ENCODE results near the gene CFAP90. TPM values are rescaled to one million over a fixed set of nuclear protein-coding genes. Genes with fewer than 3 reads are reported as not detected.

Gene CFAP90
- total RNA-seq, 4 donors from 2014 or later = not detected

GRCh38 chr5:7814816-7815215 lies 36.1 kb downstream of the CFAP90 start:
- no peak for DNase-seq
- H3K36me3 ChIP-seq = no peaks in the 10 kb centered on the region
- no peaks in the 10 kb centered on the region for H3K4me1 ChIP-seq
- no peaks in the 10 kb centered on the region for H3K9me3 ChIP-seq
- H3K27ac ChIP-seq = no peak overlapping the region
- no peak overlapping the region for H3K4me3 ChIP-seq
- H3K27me3 ChIP-seq = no peaks in the 10 kb centered on the region
- no peak for TF ChIP-seq CTCF (IDR thresholded peaks at IDR 0.05)
- no peak for TF ChIP-seq POLR2A (IDR thresholded peaks at IDR 0.05)

GRCh38 chr5:7813576-7813975 lies 37.4 kb downstream of the CFAP90 start:
- no peak for DNase-seq
- Histone ChIP-seq H3K4me1 (no peaks in the 10 kb centered on the region), H3K9me3 (no peaks in the 10 kb centered on the region), H3K27me3 (no peaks in the 10 kb centered on the region), H3K4me3 (no peak overlapping the region), H3K27ac (no peak overlapping the region), H3K36me3 (no peaks in the 10 kb centered on the region)
- TF ChIP-seq POLR2A (IDR thresholded peaks at IDR 0.05) = no peak
- TF ChIP-seq CTCF (IDR thresholded peaks at IDR 0.05) = no peak

GRCh38 chr5:7813007-7813406 lies 37.9 kb downstream of the CFAP90 start:
- Histone ChIP-seq H3K27me3 (no peaks in the 10 kb centered on the region), H3K9me3 (no peaks in the 10 kb centered on the region), H3K36me3 (no peaks in the 10 kb centered on the region), H3K4me3 (no peak overlapping the region), H3K4me1 (no peaks in the 10 kb centered on the region), H3K27ac (no peak overlapping the region)
- TF ChIP-seq POLR2A (IDR thresholded peaks at IDR 0.05) (no peak), CTCF (IDR thresholded peaks at IDR 0.05) (no peak)
- DNase-seq = no peak

- no peaks in the 10 kb centered on the region for H3K9me3 ChIP-seq
- H3K27me3 ChIP-seq = no peaks in the 10 kb centered on the region
- no peaks in the 10 kb centered on the region for H3K36me3 ChIP-seq
- no peaks in the 10 kb centered on the region for H3K4me1 ChIP-seq
- no peak for TF ChIP-seq CTCF (IDR thresholded peaks at IDR 0.05)
- TF ChIP-seq POLR2A (IDR thresholded peaks at IDR 0.05) = no peak
- DNase-seq = no peak
- H3K27ac ChIP-seq = no peak overlapping the region
- H3K4me3 ChIP-seq = no peak overlapping the region
Measured at GRCh38 chr5:7811715-7812114, 39.2 kb downstream of the CFAP90 start.

GRCh38 chr5:7808998-7809397 lies 41.9 kb downstream of the CFAP90 start:
- no peaks in the 10 kb centered on the region for H3K36me3 ChIP-seq
- DNase-seq = no peak
- no peaks in the 10 kb centered on the region for H3K27me3 ChIP-seq
- TF ChIP-seq POLR2A (IDR thresholded peaks at IDR 0.05) (no peak), CTCF (IDR thresholded peaks at IDR 0.05) (no peak)
- no peaks in the 10 kb centered on the region for H3K9me3 ChIP-seq
- H3K4me1 ChIP-seq = no peaks in the 10 kb centered on the region
- H3K27ac ChIP-seq = no peak overlapping the region
- H3K4me3 ChIP-seq = no peak overlapping the region

- DNase-seq = no peak
- no peak overlapping the region for H3K4me3 ChIP-seq
- no peaks in the 10 kb centered on the region for H3K36me3 ChIP-seq
- H3K9me3 ChIP-seq = no peaks in the 10 kb centered on the region
- no peaks in the 10 kb centered on the region for H3K4me1 ChIP-seq
- TF ChIP-seq POLR2A (IDR thresholded peaks at IDR 0.05) = no peak
- no peak for TF ChIP-seq CTCF (IDR thresholded peaks at IDR 0.05)
- H3K27me3 ChIP-seq = no peaks in the 10 kb centered on the region
- no peak overlapping the region for H3K27ac ChIP-seq
Measured at GRCh38 chr5:7805379-7805778, 45.6 kb downstream of the CFAP90 start.

Data from Peyer's patch (tissue), 4 donors.